Keratinocyte (primary cell): ENCODE data around the gene NAA30. TPM values are rescaled to one million over a fixed set of nuclear protein-coding genes. Genes with fewer than 3 reads are reported as not detected.

ENCODE experiments used
- DNase-seq: peaks from one replicate; pipeline ENCODE4 v3.0.0-alpha.2; 2011; ENCODE audit warnings: low read depth, missing footprints, low spot score
- FAIRE-seq: peaks from 2 replicates; lab custom pipeline; 2011; peaks lifted over from hg19 to GRCh38; lab: Jason Lieb, UNC
- H2AFZ ChIP-seq: 2 replicates; pipeline ENCODE4 v1.6.0; 2012; ENCODE audit warnings: low read length, control low read depth, inconsistent platforms; ENCODE audit not compliant: control insufficient read depth
- H3K27ac ChIP-seq: 2 replicates; pipeline ENCODE4 v1.5.1; 2011; ENCODE audit warnings: low read length; ENCODE audit not compliant: control insufficient read depth, insufficient read depth
- H3K27me3 ChIP-seq: 3 replicates; pipeline ENCODE4 v1.6.0; 2011; ENCODE audit warnings: low read length; ENCODE audit not compliant: control insufficient read depth, insufficient read depth; ENCODE audit errors: extremely low read depth
- H3K36me3 ChIP-seq, 2 experiments: 2 replicates in 1 of 2; 3 replicates in 1 of 2; pipeline ENCODE4 v1.5.1; 2011; ENCODE audit warnings: low read length in 2 of 2, mild to moderate bottlenecking in 1 of 2; ENCODE audit not compliant: control insufficient read depth in 2 of 2, insufficient read depth in 2 of 2; ENCODE audit errors: extremely low read depth in 1 of 2
- H3K4me1 ChIP-seq: 3 replicates; pipeline ENCODE4 v1.5.1; 2011; ENCODE audit warnings: low read length; ENCODE audit not compliant: control insufficient read depth, insufficient read depth; ENCODE audit errors: extremely low read depth
- H3K4me2 ChIP-seq: 3 replicates; pipeline ENCODE4 v1.6.0; 2011; ENCODE audit warnings: low read depth, low read length; ENCODE audit not compliant: control insufficient read depth, insufficient read depth; ENCODE audit errors: extremely low read depth
- H3K4me3 ChIP-seq, 3 experiments: fragments of 200-600 bp in 1 of 3; sonication (generic) in 1 of 3; 2 replicates in 2 of 3; 3 replicates in 1 of 3; pipeline ENCODE4 v1.5.1; 2011 to 2016; ENCODE audit warnings: low read length in 3 of 3, mild to moderate bottlenecking in 3 of 3, control low read depth in 2 of 3, inconsistent platforms in 1 of 3, low read depth in 1 of 3, mixed read lengths in 1 of 3, mixed run types in 1 of 3, moderate library complexity in 1 of 3; ENCODE audit not compliant: control insufficient read depth in 2 of 3, insufficient read depth in 2 of 3; ENCODE audit errors: extremely low read depth in 1 of 3
- H3K79me2 ChIP-seq: 2 replicates; pipeline ENCODE4 v1.6.0; 2012; ENCODE audit warnings: low read length; ENCODE audit not compliant: control insufficient read depth, insufficient read depth
- H3K9ac ChIP-seq: 3 replicates; pipeline ENCODE4 v1.6.0; 2011; ENCODE audit warnings: low read length; ENCODE audit not compliant: control insufficient read depth, insufficient read depth; ENCODE audit errors: extremely low read depth
- H3K9me1 ChIP-seq: 3 replicates; pipeline ENCODE4 v1.6.0; 2011; ENCODE audit warnings: low read length; ENCODE audit not compliant: control insufficient read depth, insufficient read depth; ENCODE audit errors: extremely low read depth
- H3K9me3 ChIP-seq: 2 replicates; pipeline ENCODE4 v1.5.1; 2012; ENCODE audit warnings: low read depth, low read length; ENCODE audit not compliant: control insufficient read depth
- H4K20me1 ChIP-seq: 3 replicates; pipeline ENCODE4 v1.6.0; 2011; ENCODE audit warnings: low read length; ENCODE audit not compliant: control insufficient read depth, insufficient read depth; ENCODE audit errors: extremely low read depth
- CTCF ChIP-seq, 3 experiments: IDR thresholded peaks in 1 of 3; conservative IDR thresholded peaks in 1 of 3; optimal IDR thresholded peaks in 1 of 3; 2 replicates in 2 of 3; 3 replicates in 1 of 3; pipeline versions ENCODE3 to v1.5.1; 2011; ENCODE audit warnings: low read length in 3 of 3, mild to moderate bottlenecking in 3 of 3, moderate library complexity in 2 of 3, control low read depth in 1 of 3, inconsistent platforms in 1 of 3; ENCODE audit not compliant: insufficient read depth in 2 of 3; ENCODE audit errors: extremely low read depth in 1 of 3
- EZH2 ChIP-seq: IDR thresholded peaks from one replicate; pipeline ENCODE4 v1.6.1; 2012; ENCODE audit warnings: inconsistent platforms, mild to moderate bottlenecking, low read length, moderate library complexity
- dilution Hi-C: fragments of 300-500 bp; cut with MboI; formaldehyde crosslinking; loops from one replicate; pipeline ENCODE4 v1.7.0; 2020; ENCODE audit warnings: low sequenced_read_pairs; ENCODE audit not compliant: extremely low pct_ligation_motif_present
- polyA plus RNA-seq, 5 experiments: library from polyadenylated mRNA; depleted of rRNA in 3 of 5; stranded (reverse) in 3 of 5; stranded (forward) in 1 of 5; unstranded in 1 of 5; fragments of >200 nt; gene quantifications; 1 replicate in 1 of 5; 2 replicates in 3 of 5; 3 replicates in 1 of 5; pipeline versions ENCODE4 v1.2.1 to v1.2.3, GENCODE V29; 2011 to 2012; ENCODE audit warnings: missing spikeins in 2 of 5, low read depth in 1 of 5, low replicate concordance in 1 of 5

The NAA30 gene
- polyA plus RNA-seq, 1 donor (not counting 4 experiments of a cell fraction or from before 2014, with no cell fraction given), result 19.4 TPM

- no peaks in the 10 kb centered on the region for H3K36me3 ChIP-seq
- H3K27ac ChIP-seq, result no peak overlapping the region
- no peak overlapping the region for H3K4me2 ChIP-seq
- no peak for DNase-seq
- H4K20me1 ChIP-seq, result no peaks in the 10 kb centered on the region
- dilution Hi-C loops, result no loop called here
- no peaks in the 10 kb centered on the region for H3K9me1 ChIP-seq
- no peaks in the 10 kb centered on the region for H3K4me1 ChIP-seq
- no peak overlapping the region for H3K4me3 ChIP-seq
- no peaks in the 10 kb centered on the region for H3K27me3 ChIP-seq
- H3K9ac ChIP-seq, result no peak overlapping the region
- no peaks in the 10 kb centered on the region for H3K9me3 ChIP-seq
- TF ChIP-seq CTCF (optimal IDR thresholded peaks at IDR 0.05 in 1 of 3, IDR thresholded peaks at IDR 0.05 in 1 of 3, conservative IDR thresholded peaks at IDR 0.05 in 1 of 3; ENCODE audit: extremely low read depth in 1 of 3, insufficient read depth in 2 of 3, low read length in 3 of 3) (no peak), EZH2 (no peak)
- FAIRE-seq, result no peak
- no peaks in the 10 kb centered on the region for H3K79me2 ChIP-seq
- H2AFZ ChIP-seq, result no peak overlapping the region
These were observed 71.5 kb downstream of the NAA30 start for GRCh38 chr14:57461777-57462320.

- DNase-seq, result no peak
- no peaks in the 10 kb centered on the region for H3K9me1 ChIP-seq
These were observed 72.2 kb downstream of the NAA30 start for GRCh38 chr14:57462551-57462950.

More at GRCh38 chr14:57462551-57462950, 72.2 kb downstream of the NAA30 start:
- no peak overlapping the region for H3K27ac ChIP-seq
- no peak overlapping the region for H3K9ac ChIP-seq
- no peaks in the 10 kb centered on the region for H3K36me3 ChIP-seq
- no peak overlapping the region for H2AFZ ChIP-seq
- dilution Hi-C loops, result no loop called here
- H3K9me3 ChIP-seq, result no peaks in the 10 kb centered on the region
- no peaks in the 10 kb centered on the region for H3K27me3 ChIP-seq
- H4K20me1 ChIP-seq, result no peaks in the 10 kb centered on the region
- FAIRE-seq, result no peak
- no peak overlapping the region for H3K4me2 ChIP-seq
- no peaks in the 10 kb centered on the region for H3K4me1 ChIP-seq
- TF ChIP-seq CTCF (optimal IDR thresholded peaks at IDR 0.05 in 1 of 3, IDR thresholded peaks at IDR 0.05 in 1 of 3, conservative IDR thresholded peaks at IDR 0.05 in 1 of 3; ENCODE audit: extremely low read depth in 1 of 3, insufficient read depth in 2 of 3, low read length in 3 of 3), result no peak
- H3K79me2 ChIP-seq, result no peaks in the 10 kb centered on the region
- no peak overlapping the region for H3K4me3 ChIP-seq
